ENCODE results near the gene PIRT.

DNA sequence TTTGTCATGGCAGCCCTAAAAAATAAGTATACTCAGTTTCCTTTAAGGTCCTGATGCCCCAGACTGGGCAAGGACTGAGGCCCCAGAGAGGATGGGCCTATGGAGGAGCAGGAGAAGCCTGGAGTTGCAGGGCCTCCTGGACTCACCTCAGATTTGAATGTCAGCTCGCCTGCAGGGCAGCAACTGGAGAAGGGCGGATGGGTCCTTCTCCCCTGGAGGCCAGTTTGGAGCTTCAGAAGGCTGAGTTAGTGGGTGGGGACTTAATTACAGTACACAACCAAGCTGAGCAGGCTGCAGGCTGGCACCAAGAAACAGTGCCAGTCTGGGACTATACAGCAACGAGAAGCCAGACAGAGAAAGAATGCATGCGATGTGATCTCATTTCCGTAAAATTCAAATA, 6.2 kb downstream of the PIRT start:
- TF ChIP-seq POLR2AphosphoS5 (IDR thresholded peaks at IDR 0.05; ENCODE audit: borderline replicate concordance, low read depth, low read length) (no peak), EZH2 (IDR thresholded peaks at IDR 0.05) (no peak), FOXP2 (optimal IDR thresholded peaks at IDR 0.05; ENCODE audit: control extremely low read depth, extremely low read length, insufficient read depth) (no peak)

Data from SK-N-MC (cell line).